HEK293T (cell line): ENCODE results near the gene SNRNP40.

Experiments
- BHLHE40 ChIP-seq: fragments of 450-650 bp; IDR thresholded peaks from 2 replicates; pipeline ENCODE4 v1.6.1; 2016; ENCODE audit warnings: mild to moderate bottlenecking, moderate library complexity, borderline replicate concordance
- CTBP1 ChIP-seq: fragments of 450-650 bp; IDR thresholded peaks from 2 replicates; pipeline ENCODE4 v1.6.1; 2016; ENCODE audit warnings: borderline replicate concordance
- L3MBTL2 ChIP-seq: fragments of 450-650 bp; conservative IDR thresholded peaks from 2 replicates; pipeline ENCODE4 v1.6.1; 2016; ENCODE audit warnings: mild to moderate bottlenecking
- NFRKB ChIP-seq: fragments of 450-650 bp; IDR thresholded peaks from 2 replicates; pipeline ENCODE4 v1.6.1; 2016; ENCODE audit warnings: mild to moderate bottlenecking, moderate library complexity
- SP1 ChIP-seq: fragments of 450-650 bp; IDR thresholded peaks from 2 replicates; pipeline ENCODE4 v1.6.1; 2017

DNA sequence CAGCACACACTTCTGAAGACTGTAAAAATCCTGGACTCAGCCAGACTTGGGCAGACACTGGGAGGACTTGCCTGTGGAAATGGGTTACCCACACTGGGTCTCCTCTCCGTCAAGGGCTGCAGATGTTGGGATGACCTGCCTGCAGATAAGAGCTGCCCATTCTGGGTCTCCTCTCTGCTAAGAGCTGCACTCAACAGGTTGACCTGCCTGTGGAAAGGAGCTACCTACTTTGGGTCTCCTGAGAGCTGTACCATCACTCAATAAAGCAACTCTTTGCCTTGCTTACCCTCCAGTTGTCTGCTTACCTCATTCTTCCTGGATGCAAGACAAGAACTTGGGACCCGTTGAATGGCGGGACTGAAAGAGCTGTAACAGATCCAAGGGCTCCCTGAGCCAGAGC, 28.4 kb upstream of the SNRNP40 start:
- TF ChIP-seq SP1 (no peak), CTBP1 (no peak), NFRKB (no peak), L3MBTL2 (no peak), BHLHE40 (no peak)
